GM12873 (cell line): ENCODE measurements around the gene MAG.

Experiments used
- TF ChIP-seq, protein P1 (sequence below): IDR thresholded peaks from 2 replicates; pipeline ENCODE4 v1.5.1; 2012; ENCODE audit warnings: low read depth, mild to moderate bottlenecking, moderate library complexity, low read length, control low read depth; ENCODE audit not compliant: insufficient read depth; ENCODE audit errors: missing control alignments

MAG gene

DNA sequence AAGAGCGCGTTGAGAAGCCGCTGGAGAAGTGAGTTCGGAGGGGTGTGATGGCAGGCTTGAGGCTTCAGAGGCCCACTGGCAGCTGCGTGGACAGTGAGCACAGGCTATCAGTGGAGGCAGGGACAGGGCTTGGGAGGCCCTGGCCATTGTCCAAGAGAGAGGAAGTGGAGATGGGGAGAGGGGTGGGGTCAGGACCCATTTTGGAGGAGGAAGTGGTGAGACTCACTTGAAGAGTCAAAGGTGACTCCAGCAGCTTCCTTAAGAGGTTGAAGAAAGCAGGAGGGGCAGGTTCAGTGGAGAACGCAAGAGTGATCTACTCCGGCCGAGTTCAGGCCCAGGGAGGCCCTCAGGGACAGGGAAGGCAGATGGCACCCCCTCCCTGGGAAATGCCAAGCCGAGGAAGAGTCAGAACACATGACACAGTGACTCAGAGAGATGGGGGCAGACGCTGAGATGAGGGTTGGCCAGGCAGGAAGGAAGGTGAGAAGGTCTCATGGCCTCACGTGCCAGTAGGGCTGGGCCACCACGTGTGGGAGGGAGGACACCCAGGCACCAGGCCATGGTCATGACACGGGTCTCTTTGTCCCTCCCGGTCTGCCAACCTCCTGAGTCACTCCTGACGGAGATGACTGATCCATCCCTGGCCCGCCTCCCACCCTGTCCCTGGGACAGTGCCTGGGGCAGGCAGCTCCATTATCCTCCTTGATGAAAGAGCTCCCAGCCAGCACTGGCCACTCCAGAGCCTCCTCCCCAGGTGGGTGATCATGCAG lies 26.9 kb downstream of the MAG start:
- TF ChIP-seq, protein P1, sequence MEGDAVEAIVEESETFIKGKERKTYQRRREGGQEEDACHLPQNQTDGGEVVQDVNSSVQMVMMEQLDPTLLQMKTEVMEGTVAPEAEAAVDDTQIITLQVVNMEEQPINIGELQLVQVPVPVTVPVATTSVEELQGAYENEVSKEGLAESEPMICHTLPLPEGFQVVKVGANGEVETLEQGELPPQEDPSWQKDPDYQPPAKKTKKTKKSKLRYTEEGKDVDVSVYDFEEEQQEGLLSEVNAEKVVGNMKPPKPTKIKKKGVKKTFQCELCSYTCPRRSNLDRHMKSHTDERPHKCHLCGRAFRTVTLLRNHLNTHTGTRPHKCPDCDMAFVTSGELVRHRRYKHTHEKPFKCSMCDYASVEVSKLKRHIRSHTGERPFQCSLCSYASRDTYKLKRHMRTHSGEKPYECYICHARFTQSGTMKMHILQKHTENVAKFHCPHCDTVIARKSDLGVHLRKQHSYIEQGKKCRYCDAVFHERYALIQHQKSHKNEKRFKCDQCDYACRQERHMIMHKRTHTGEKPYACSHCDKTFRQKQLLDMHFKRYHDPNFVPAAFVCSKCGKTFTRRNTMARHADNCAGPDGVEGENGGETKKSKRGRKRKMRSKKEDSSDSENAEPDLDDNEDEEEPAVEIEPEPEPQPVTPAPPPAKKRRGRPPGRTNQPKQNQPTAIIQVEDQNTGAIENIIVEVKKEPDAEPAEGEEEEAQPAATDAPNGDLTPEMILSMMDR: no peak

DNA sequence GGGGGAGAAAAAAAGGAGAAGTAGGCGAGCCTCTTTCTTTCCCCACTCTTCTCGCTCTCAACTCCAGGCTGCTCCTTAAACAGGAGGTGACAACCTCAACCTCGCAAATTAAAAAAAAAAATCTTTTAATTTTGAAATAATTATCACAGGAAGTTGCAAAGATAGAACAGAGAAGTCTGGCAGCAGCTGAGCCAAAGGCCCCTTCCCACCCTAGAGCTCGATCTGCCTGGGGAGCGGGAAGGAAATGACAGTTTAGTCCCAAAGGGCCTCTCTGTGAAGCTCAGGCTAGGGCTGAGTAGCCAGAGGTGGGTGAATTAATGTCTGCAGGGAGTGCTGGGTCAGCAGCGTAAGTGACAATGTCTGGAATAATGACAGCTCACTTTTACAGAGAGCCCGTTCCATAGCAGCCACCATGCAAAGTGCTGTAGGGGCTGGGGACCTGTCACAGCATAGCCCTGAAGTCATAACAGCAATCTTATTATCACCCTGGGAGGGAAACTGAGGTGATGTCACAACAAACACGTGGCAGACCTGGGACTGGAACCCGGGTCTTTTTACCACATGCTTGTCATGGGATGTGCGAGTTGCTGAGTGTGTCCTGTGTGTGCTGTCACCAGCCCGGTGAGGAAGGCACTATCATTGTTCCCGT lies 28.2 kb downstream of the MAG start:
- TF ChIP-seq, protein P1: no peak

DNA sequence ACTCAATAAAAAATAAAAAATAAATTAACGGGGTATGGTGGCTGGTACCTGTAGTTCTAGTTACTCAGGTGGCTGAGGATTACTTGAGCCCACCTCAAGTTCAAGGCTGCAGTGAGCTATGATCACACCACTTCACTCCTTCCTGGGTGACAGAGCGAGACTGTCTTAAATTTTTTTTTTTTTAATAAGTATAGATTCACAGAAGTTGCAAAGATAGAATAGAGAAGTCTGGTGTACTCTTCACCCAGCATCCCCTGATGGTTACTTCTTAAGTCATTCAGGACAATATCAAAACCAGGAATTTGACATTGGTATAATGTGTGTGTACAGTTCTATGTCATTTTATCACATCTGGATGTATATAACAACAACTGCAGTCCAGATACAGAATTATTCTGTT lies 29.3 kb downstream of the MAG start:
- TF ChIP-seq, protein P1: no peak

DNA sequence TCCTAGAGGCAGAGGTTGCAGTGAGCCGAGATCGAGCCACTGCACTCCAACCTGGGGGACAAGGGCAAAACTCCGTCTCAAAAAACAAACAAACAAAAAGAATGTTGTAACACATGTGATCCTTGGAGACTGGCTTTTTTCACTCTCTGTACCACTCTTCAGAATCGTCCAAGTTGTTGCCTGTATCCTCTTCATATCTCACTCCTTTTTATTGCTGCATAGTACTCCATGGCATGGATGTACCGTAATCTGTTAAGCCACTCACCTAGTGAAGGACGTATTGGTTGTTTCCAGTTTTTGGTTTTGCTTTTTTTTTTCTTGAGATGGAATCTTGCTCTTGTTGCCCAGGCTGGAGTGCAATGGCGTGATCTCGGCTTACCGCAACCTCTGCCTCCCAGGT lies 30.1 kb downstream of the MAG start:
- TF ChIP-seq, protein P1: no peak

DNA sequence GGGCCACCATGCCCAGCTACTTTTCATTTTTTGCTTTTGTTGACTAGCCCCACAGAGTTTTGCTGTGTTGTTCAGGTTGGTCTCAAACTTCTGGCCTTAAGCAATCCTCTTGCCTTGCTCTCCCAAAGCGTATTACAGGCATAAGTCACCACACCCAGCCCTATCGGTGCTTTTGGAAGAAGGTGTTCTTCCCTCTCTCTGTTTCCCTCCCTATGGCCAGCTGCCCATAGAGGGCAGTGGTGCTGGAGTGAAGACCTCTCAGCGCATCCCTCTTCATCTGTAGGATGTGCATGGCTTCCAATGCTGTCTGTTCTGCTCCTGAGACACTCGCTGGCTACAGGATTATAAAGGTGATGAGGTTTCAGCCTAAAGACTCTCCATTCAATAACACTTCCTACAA lies 35.7 kb downstream of the MAG start:
- TF ChIP-seq, protein P1: peak; percentile 47

DNA sequence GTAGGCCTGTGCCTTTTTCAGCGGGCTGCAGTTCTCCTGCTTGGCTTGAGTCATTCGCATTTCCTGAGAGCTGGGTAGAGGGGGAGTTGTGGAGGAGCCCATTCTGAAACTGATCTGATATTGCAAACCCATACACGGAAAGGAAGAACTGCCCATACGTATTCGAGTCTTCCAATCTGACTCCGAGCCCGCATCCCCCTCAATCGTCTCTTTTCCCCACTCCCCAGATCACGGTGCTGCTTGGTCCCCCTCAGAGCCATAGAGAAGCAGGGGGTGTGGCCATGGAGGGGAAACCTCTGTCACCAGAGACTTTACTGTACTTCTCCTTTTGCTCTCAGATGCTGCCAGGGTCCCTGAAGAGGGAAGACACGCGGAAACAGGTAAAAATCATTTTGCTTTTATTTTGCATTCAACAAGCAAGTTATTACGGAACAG lies 36.9 kb downstream of the MAG start, which contains the start of gene CD22:
Gene CD22, plus strand, starts transcription at position 337 of the 435 bp plus-strand sequence. CDS start 2,854 bp downstream, outside the sequence.
- TF ChIP-seq, protein P1: no peak

DNA sequence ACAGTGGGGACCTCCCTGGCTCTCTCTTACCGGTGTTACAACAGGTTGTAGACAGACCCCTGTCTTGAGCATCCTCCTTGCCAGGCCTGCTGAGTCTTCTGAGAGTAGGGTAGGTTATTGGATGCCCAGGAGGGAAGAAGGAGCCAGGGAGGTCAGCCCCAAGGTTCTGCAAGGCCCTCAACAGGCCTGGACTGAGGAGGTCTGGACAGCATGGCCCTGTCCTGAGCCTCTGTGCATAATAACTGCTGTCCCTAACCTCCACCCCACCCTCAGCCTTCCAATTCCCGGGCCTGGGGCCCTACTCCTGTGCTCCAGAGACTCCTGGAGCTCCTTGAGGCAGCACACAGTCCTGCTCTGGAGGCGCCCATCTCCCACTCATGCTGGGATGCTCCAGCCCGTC lies 37.4 kb downstream of the MAG start:
- TF ChIP-seq, protein P1: no peak
